ENCODE results near the gene PCOLCE2. TPM values are rescaled to one million over a fixed set of nuclear protein-coding genes. Genes with fewer than 3 reads are reported as not detected.

PCOLCE2 gene
- total RNA-seq, 1 experiment from 2014 or later: 4.4 TPM

GRCh38 chr3:142909282-142909681 lies 20.4 kb upstream of the PCOLCE2 start:
- no peak for TF ChIP-seq JUND (IDR thresholded peaks at IDR 0.05)
- no peak for TF ChIP-seq SP1 (IDR thresholded peaks at IDR 0.05; ENCODE audit: low read depth)
- TF ChIP-seq, protein P1, sequence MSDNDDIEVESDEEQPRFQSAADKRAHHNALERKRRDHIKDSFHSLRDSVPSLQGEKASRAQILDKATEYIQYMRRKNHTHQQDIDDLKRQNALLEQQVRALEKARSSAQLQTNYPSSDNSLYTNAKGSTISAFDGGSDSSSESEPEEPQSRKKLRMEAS (IDR thresholded peaks at IDR 0.05): no peak
- no peak for TF ChIP-seq CTCF (IDR thresholded peaks at IDR 0.05 in 2 of 3, conservative IDR thresholded peaks at IDR 0.05 in 1 of 3; ENCODE audit: borderline replicate concordance in 1 of 3, insufficient read depth in 1 of 3, low read depth in 2 of 3, low read length in 2 of 3)
- TF ChIP-seq EZH2phosphoT487 (IDR thresholded peaks at IDR 0.05; ENCODE audit: borderline replicate concordance): no peak
- TF ChIP-seq CBX3 (IDR thresholded peaks at IDR 0.05; ENCODE audit: low read depth): no peak
- no peak for TF ChIP-seq YY1 (IDR thresholded peaks at IDR 0.05; ENCODE audit: extremely low read depth, insufficient replicate concordance, low read depth, low read length)
- ATAC-seq (no peak), DNase-seq (ENCODE audit: low read depth, low spot score) (no peak)
- Histone ChIP-seq H3K27me3 (ENCODE audit: insufficient read depth, low read length) (no peaks in the 10 kb centered on the region), H3K9ac (ENCODE audit: low read length) (no peak overlapping the region), H2AFZ (ENCODE audit: low read depth, low read length, poor library complexity, severe bottlenecking) (no peak overlapping the region), H3K9me2 (ENCODE audit: insufficient read depth) (no peaks in the 10 kb centered on the region), H4K20me1 (ENCODE audit: insufficient read depth) (no peaks in the 10 kb centered on the region), H3K27ac (ENCODE audit: low read depth, low read length) (no peak overlapping the region), H3K79me2 (ENCODE audit: insufficient read depth, low read length) (no peaks in the 10 kb centered on the region), H3K4me3 (replicated peaks in 1 of 2; ENCODE audit: low read depth in 1 of 2, low read length in 2 of 2) (no peak overlapping the region), H3K9me3 (ENCODE audit: control insufficient read depth in 1 of 2, insufficient read depth in 1 of 2, low read depth in 1 of 2, low read length in 2 of 2) (no peaks in the 10 kb centered on the region), H3K4me2 (ENCODE audit: low read length) (no peak overlapping the region), H3K4me1 (ENCODE audit: control insufficient read depth in 1 of 2, insufficient read depth in 2 of 2, low read length in 2 of 2) (peaks cover 0 to 8% of the 10 kb centered on the region in 2 experiments; a peak in 2 of 4 replicates), H3K36me3 (ENCODE audit: control insufficient read depth in 1 of 2, insufficient read depth in 2 of 2, low read length in 2 of 2) (no peaks in the 10 kb centered on the region)
- intact Hi-C loops (cut with micrococcal nuclease): no loop called here
- POLR2A ChIA-PET: interaction anchor here (0.5 kb wide), 1 partner anchor 1594 kb away, joined by 4 read pairs; no protein-coding TSS in a partner anchor
- BruUV-seq (replicated peaks): no TSS peak
- RAD21 ChIA-PET (ENCODE audit: low non-redundant PET in 1 of 2, low total read pairs in 2 of 2, uncharacterized antibody in 2 of 2, unreplicated experiment in 2 of 2): no interaction called here
- CTCF ChIA-PET: no interaction called here

DNA sequence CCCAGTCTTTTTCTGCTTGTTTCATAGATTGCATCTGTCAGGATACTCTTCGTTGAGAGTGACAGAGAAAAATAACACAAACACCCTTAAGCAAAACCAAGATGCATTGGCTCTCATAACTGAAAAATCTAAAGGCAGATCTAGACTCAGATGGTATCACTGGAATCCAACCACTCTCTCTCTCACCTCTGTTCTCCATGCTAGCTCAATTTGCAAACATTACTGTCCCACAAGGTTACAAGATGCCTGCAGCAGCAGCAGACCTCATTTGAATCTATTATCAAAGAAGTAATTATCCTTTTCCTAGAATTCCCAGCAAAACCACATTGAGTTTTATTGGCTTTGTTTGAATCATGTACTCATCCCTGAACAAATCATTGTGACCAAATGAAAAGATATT lies 19.1 kb upstream of the PCOLCE2 start:
- H4K20me1 ChIP-seq (ENCODE audit: insufficient read depth): no peaks in the 10 kb centered on the region
- no peaks in the 10 kb centered on the region for H3K9me3 ChIP-seq (ENCODE audit: control insufficient read depth in 1 of 2, insufficient read depth in 1 of 2, low read depth in 1 of 2, low read length in 2 of 2)
- RAD21 ChIA-PET (ENCODE audit: low non-redundant PET in 1 of 2, low total read pairs in 2 of 2, uncharacterized antibody in 2 of 2, unreplicated experiment in 2 of 2): no interaction called here
- H3K4me1 ChIP-seq (ENCODE audit: control insufficient read depth in 1 of 2, insufficient read depth in 2 of 2, low read length in 2 of 2): peaks cover 0 to 9% of the 10 kb centered on the region in 2 experiments; a peak in 2 of 4 replicates
- no peak for ATAC-seq
- H3K4me3 ChIP-seq (replicated peaks in 1 of 2; ENCODE audit: low read depth in 1 of 2, low read length in 2 of 2): no peak overlapping the region
- BruUV-seq (replicated peaks): no TSS peak
- H3K79me2 ChIP-seq (ENCODE audit: insufficient read depth, low read length): no peaks in the 10 kb centered on the region
- CTCF ChIA-PET: no interaction called here
- no peak for DNase-seq (ENCODE audit: low read depth, low spot score)
- no peak overlapping the region for H3K4me2 ChIP-seq (ENCODE audit: low read length)
- H3K27me3 ChIP-seq (ENCODE audit: insufficient read depth, low read length): no peaks in the 10 kb centered on the region
- no peaks in the 10 kb centered on the region for H3K9me2 ChIP-seq (ENCODE audit: insufficient read depth)
- no peak overlapping the region for H2AFZ ChIP-seq (ENCODE audit: low read depth, low read length, poor library complexity, severe bottlenecking)
- POLR2A ChIA-PET: no interaction called here
- intact Hi-C loops (cut with micrococcal nuclease): no loop called here
- no peak overlapping the region for H3K9ac ChIP-seq (ENCODE audit: low read length)
- H3K36me3 ChIP-seq (ENCODE audit: control insufficient read depth in 1 of 2, insufficient read depth in 2 of 2, low read length in 2 of 2): no peaks in the 10 kb centered on the region
- no peak overlapping the region for H3K27ac ChIP-seq (ENCODE audit: low read depth, low read length)
- no peak for TF ChIP-seq EZH2phosphoT487 (IDR thresholded peaks at IDR 0.05; ENCODE audit: borderline replicate concordance)
- no peak for TF ChIP-seq CEBPB (IDR thresholded peaks at IDR 0.05; ENCODE audit: low read depth)
- no peak for TF ChIP-seq SIN3A (IDR thresholded peaks at IDR 0.05; ENCODE audit: low read depth)
- TF ChIP-seq, protein P2, sequence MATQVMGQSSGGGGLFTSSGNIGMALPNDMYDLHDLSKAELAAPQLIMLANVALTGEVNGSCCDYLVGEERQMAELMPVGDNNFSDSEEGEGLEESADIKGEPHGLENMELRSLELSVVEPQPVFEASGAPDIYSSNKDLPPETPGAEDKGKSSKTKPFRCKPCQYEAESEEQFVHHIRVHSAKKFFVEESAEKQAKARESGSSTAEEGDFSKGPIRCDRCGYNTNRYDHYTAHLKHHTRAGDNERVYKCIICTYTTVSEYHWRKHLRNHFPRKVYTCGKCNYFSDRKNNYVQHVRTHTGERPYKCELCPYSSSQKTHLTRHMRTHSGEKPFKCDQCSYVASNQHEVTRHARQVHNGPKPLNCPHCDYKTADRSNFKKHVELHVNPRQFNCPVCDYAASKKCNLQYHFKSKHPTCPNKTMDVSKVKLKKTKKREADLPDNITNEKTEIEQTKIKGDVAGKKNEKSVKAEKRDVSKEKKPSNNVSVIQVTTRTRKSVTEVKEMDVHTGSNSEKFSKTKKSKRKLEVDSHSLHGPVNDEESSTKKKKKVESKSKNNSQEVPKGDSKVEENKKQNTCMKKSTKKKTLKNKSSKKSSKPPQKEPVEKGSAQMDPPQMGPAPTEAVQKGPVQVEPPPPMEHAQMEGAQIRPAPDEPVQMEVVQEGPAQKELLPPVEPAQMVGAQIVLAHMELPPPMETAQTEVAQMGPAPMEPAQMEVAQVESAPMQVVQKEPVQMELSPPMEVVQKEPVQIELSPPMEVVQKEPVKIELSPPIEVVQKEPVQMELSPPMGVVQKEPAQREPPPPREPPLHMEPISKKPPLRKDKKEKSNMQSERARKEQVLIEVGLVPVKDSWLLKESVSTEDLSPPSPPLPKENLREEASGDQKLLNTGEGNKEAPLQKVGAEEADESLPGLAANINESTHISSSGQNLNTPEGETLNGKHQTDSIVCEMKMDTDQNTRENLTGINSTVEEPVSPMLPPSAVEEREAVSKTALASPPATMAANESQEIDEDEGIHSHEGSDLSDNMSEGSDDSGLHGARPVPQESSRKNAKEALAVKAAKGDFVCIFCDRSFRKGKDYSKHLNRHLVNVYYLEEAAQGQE (IDR thresholded peaks at IDR 0.05; ENCODE audit: low read depth): no peak
- TF ChIP-seq ZFX (IDR thresholded peaks at IDR 0.05): no peak
- TF ChIP-seq, protein P1 (IDR thresholded peaks at IDR 0.05): no peak
- TF ChIP-seq EGR1 (IDR thresholded peaks at IDR 0.05; ENCODE audit: low read depth): no peak
- no peak for TF ChIP-seq RAD21 (IDR thresholded peaks at IDR 0.05; ENCODE audit: low read depth)
- no peak for TF ChIP-seq POLR2AphosphoS5 (IDR thresholded peaks at IDR 0.05; ENCODE audit: low read depth, low read length)
- no peak for TF ChIP-seq YY1 (IDR thresholded peaks at IDR 0.05; ENCODE audit: extremely low read depth, insufficient replicate concordance, low read depth, low read length)
- TF ChIP-seq POLR2A (IDR thresholded peaks at IDR 0.05; ENCODE audit: borderline replicate concordance, extremely low read depth, insufficient read depth, insufficient read length): no peak
- no peak for TF ChIP-seq ZNF274 (IDR thresholded peaks at IDR 0.05; ENCODE audit: low read depth, low read length)
- no peak for TF ChIP-seq ELF1 (IDR thresholded peaks at IDR 0.05; ENCODE audit: borderline replicate concordance, low read depth)

All from HCT116 (cell line).